Ovary (tissue), 9 donors: ENCODE measurements around the gene MESP1. TPM values are rescaled to one million over a fixed set of nuclear protein-coding genes. Genes with fewer than 3 reads are reported as not detected.

Experiments
- DNase-seq, 5 donors: peaks; one replicate each; pipeline ENCODE4 v3.0.0-alpha.2; 2019 to 2020
- H3K27ac ChIP-seq, 2 donors: fragments of 200-600 bp; one replicate each; pipeline versions ENCODE4 v1.5.1 to v1.8.0; 2019 to 2022
- H3K27me3 ChIP-seq: fragments of 200-600 bp; one replicate; pipeline ENCODE4 v1.8.0; 2022
- H3K36me3 ChIP-seq: fragments of 200-600 bp; sonication (generic); one replicate; pipeline ENCODE4 v1.5.1; 2019
- H3K4me1 ChIP-seq: one replicate; pipeline ENCODE4 v1.8.1; 2013; ENCODE audit warnings: mild to moderate bottlenecking, moderate library complexity; ENCODE audit not compliant: insufficient read depth
- H3K4me3 ChIP-seq: fragments of 200-600 bp; sonication (generic); one replicate; pipeline ENCODE4 v1.5.1; 2017
- H3K9me3 ChIP-seq, 2 donors: fragments of 200-600 bp in 1 of 2; sonication (generic) in 1 of 2; one replicate each; pipeline versions ENCODE4 v1.5.1 to v1.8.1; 2013 to 2019; ENCODE audit warnings: mild to moderate bottlenecking in 1 of 2, moderate library complexity in 1 of 2
- CTCF ChIP-seq, 3 donors: fragments of 450-650 bp in 2 of 3; fragments of 200-600 bp in 1 of 3; IDR thresholded peaks; one replicate each; pipeline versions ENCODE4 v1.5.1 to v1.8.0; 2016 to 2022; ENCODE audit warnings: antibody characterized with exemption in 3 of 3, mild to moderate bottlenecking in 1 of 3
- EP300 ChIP-seq: sonication (generic); formaldehyde crosslinking; IDR thresholded peaks from one replicate; pipeline ENCODE4 v1.6.1; 2017; ENCODE audit warnings: antibody characterized with exemption
- POLR2A ChIP-seq: fragments of 450-650 bp; IDR thresholded peaks from one replicate; pipeline ENCODE4 v1.6.1; 2017; ENCODE audit warnings: antibody characterized with exemption, mild to moderate bottlenecking, moderate library complexity
- WGBS, 3 donors: extraction: QIAGEN DNeasy Blood & Tissue Kit in 1 of 3; methylation state at CpG; one replicate each; pipeline versions ENCODE4 v1.1.5 to v1.1.7; 2013 to 2017; 5-methylcytosine and 5-hydroxymethylcytosine counted together
- intact Hi-C, 4 donors: fragments of 100-400 bp; cut with DNase I; formaldehyde crosslinking; loops; one replicate each; pipeline versions ENCODE4 v1.11.0 to v1.15.1; 2022 to 2023
- polyA plus RNA-seq, 2 donors: library from polyadenylated mRNA; stranded (reverse); fragments of 200-250 nt in 1 of 2; fragments of 350-450 nt in 1 of 2; fragmentation: Illumina TruSeq in 1 of 2; extraction: RNeasy Lipid Tissue Mini Kit (QIAGEN cat#74804) in 1 of 2; gene quantifications; one replicate each; pipeline ENCODE4 v1.2.3, GENCODE V29; 2013 to 2014
- total RNA-seq, 7 donors: library from RNA; depleted of rRNA in 2 of 7; stranded (reverse); fragments of >200 nt in 2 of 7; fragmentation: NEBNext Ultra II Directional in 3 of 7; extraction: Animal tissue kit (Norgen Biotek cat#: 25700) in 3 of 7; gene quantifications; one replicate each; pipeline versions ENCODE4 v1.1.0 to v1.2.4, GENCODE V29; 2016 to 2023
- donor health status: DM: no; HTN: no; CAD: no; lungs with moderate emphysema.
- donor health status: DM: no; HTN: no; CAD: no.
- donor health status: Bipolar disorder and iron deficiency.
- donor health status: DM: yes; HTN: yes; CAD: no.
- donor health status: DM: no; HTN: no; CAD: no.
- donor health status: DM: yes; HTN: yes; CAD: no.

The MESP1 gene
- total and polyA plus RNA-seq, 9 donors, result 0.20 to 1.3 (median 0.95) TPM; not detected in 1

GRCh38 chr15:89745768-89746167, 5.3 kb downstream of the MESP1 start:
- WGBS, 3 donors, result 26 to 85% (median 39%) methylated on average over 1 of the region's 1 CpG
- intact Hi-C loops, result loop anchor here in 3 of 4 donors (5.0 to 10.0 kb wide), 3 partner anchors 98 to 329 kb away; no protein-coding TSS in a partner anchor
- no peaks in the 10 kb centered on the region for H3K36me3 ChIP-seq

GRCh38 chr15:89745131-89745530, 5.9 kb downstream of the MESP1 start:
- intact Hi-C loops, result loop anchor here in 3 of 4 donors (5.0 to 10.0 kb wide), 3 partner anchors 98 to 330 kb away; no protein-coding TSS in a partner anchor
- no peak for DNase-seq
- H3K4me3 ChIP-seq, result no peak overlapping the region
- no peaks in the 10 kb centered on the region for H3K36me3 ChIP-seq
- H3K27ac ChIP-seq, result no peak overlapping the region
- H3K27me3 ChIP-seq, result no peaks in the 10 kb centered on the region
- peaks cover 3% of the 10 kb centered on the region for H3K4me1 ChIP-seq
- 68 to 77% (median 74%) methylated on average over 13 of the region's 13 CpGs for WGBS, 3 donors
- no peak for TF ChIP-seq CTCF (IDR thresholded peaks at IDR 0.05)
- TF ChIP-seq EP300, result no peak
- TF ChIP-seq POLR2A, result no peak
- H3K9me3 ChIP-seq, result no peaks in the 10 kb centered on the region

More at GRCh38 chr15:89745768-89746167, 5.3 kb downstream of the MESP1 start:
- DNase-seq, result no peak
- no peaks in the 10 kb centered on the region for H3K27me3 ChIP-seq
- H3K4me1 ChIP-seq, result peaks cover 7% of the 10 kb centered on the region
- TF ChIP-seq CTCF (IDR thresholded peaks at IDR 0.05) (no peak), EP300 (no peak), POLR2A (no peak)
- no peak overlapping the region for H3K27ac ChIP-seq
- no peaks in the 10 kb centered on the region for H3K9me3 ChIP-seq
- no peak overlapping the region for H3K4me3 ChIP-seq

- no peaks in the 10 kb centered on the region for H3K4me1 ChIP-seq
- intact Hi-C loops, result loop anchor here in 2 of 4 donors (10.0 kb wide), 2 partner anchors 99 to 331 kb away; no protein-coding TSS in a partner anchor
- TF ChIP-seq CTCF (IDR thresholded peaks at IDR 0.05), result no peak
- TF ChIP-seq EP300, result no peak
- no peak for TF ChIP-seq POLR2A
These were observed 7.5 kb downstream of the MESP1 start for GRCh38 chr15:89743594-89743993.

GRCh38 chr15:89743011-89743410, 8.0 kb downstream of the MESP1 start:
- WGBS, 3 donors, result 82 to 88% (median 83%) methylated on average over 8 of the region's 8 CpGs
- intact Hi-C loops, result loop anchor here in 2 of 4 donors (10.0 kb wide), 2 partner anchors 98 to 332 kb away; no protein-coding TSS in a partner anchor
- Histone ChIP-seq H3K27me3 (no peaks in the 10 kb centered on the region), H3K27ac (no peak overlapping the region), H3K4me3 (no peak overlapping the region), H3K9me3 (no peaks in the 10 kb centered on the region), H3K4me1 (no peaks in the 10 kb centered on the region), H3K36me3 (no peaks in the 10 kb centered on the region)
- no peak for TF ChIP-seq EP300
- TF ChIP-seq CTCF (IDR thresholded peaks at IDR 0.05), result no peak
- no peak for TF ChIP-seq POLR2A
- DNase-seq, result no peak

More at GRCh38 chr15:89743594-89743993, 7.5 kb downstream of the MESP1 start:
- no peak overlapping the region for H3K27ac ChIP-seq
- 78 to 86% (median 84%) methylated on average over 8 of the region's 8 CpGs for WGBS, 3 donors
- no peak overlapping the region for H3K4me3 ChIP-seq
- H3K36me3 ChIP-seq, result no peaks in the 10 kb centered on the region
- H3K9me3 ChIP-seq, result no peaks in the 10 kb centered on the region
- no peak for DNase-seq
- H3K27me3 ChIP-seq, result no peaks in the 10 kb centered on the region
